Measurements from ENCODE around the gene ENKUR.

DNA sequence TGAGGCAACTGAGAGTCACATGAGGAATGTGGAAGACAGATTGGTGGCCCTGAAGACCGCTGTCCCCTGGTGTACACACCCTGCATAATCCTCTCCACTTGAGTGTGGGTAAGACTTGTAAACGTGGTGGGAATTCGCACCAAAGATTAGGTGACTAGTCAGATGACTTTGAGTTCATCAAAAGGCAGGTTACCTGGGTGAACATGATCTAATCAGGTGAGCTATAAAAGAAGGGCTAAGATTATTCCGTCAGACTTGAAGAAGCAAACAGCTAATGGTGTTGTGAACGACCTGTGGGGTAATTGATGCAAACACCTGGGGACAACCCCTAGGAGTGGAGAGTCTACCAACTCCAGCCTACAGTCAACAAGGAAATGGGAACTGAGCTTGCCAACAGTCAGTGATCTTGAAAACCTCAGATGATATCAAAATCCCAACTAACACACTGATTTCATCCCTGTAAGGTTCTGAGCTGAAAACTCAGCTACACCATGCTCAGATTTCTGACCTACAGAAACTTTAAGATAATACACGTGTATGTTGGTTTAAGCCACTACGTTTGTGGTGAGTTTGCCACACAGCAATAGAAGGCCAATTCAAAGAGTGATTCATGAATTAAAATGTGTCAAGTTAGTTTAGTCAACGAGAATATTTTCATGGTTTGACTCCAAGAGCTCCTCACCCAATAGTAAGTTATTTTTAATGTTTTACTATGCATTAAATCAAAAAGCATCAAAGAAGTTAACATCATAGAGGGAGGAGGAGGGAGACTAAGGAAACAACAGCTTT, 80.3 kb downstream of the ENKUR start:
- TF ChIP-seq EZH2 (IDR thresholded peaks at IDR 0.05) = no peak
- no peak for TF ChIP-seq CTCF (IDR thresholded peaks at IDR 0.05)

Measured in neural progenitor cell (in vitro differentiated cells).